ENCODE results near the gene FAM3C. TPM values are rescaled to one million over a fixed set of nuclear protein-coding genes. Genes with fewer than 3 reads are reported as not detected.

FAM3C gene, protein sequence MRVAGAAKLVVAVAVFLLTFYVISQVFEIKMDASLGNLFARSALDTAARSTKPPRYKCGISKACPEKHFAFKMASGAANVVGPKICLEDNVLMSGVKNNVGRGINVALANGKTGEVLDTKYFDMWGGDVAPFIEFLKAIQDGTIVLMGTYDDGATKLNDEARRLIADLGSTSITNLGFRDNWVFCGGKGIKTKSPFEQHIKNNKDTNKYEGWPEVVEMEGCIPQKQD
- 45.9 and 63.0 TPM in 2 replicates for total RNA-seq

DNA sequence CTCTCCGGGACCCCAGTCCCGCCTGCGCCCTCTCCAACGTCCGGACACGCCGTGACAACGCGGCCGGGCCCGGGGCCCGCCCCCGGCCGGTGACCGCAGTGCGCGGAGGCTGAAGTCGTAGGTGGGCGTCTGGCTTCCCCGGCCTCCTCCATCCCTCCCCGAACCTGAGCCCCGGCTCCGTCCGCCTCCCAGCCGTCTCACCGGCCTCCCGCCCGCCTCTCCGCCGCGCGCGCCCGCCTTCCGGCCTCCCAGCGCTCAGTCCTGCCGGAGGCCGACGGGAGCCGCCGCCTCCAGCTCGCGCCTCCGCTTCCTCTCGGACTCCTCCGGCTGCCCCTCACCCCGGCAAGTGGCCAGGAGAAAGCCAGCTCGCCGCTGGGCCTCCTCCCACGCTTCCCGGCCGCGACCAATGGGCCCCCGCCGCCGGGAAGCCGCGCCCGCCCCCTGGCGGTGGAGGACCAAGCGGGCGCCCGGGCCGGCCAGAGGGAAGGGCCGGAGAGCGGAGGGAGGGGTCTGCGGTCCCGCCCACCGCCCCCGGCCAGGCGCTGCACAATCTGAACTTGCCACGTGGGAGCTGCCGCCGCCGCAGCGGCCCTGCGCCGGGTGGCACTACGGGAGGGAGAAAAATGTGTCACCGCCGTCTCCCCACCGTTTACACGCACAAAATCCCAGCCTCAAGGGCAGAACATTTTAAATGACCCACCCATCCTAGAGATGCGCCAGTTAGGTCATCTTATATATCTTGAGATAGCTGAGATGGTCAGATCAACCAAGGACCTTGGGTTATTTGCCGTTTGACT, at the start of gene FAM3C:
FAM3C (minus strand) TSS at position 348 of the 797 bp plus-strand sequence. CDS start 13,339 bp downstream, outside the sequence.

DNA sequence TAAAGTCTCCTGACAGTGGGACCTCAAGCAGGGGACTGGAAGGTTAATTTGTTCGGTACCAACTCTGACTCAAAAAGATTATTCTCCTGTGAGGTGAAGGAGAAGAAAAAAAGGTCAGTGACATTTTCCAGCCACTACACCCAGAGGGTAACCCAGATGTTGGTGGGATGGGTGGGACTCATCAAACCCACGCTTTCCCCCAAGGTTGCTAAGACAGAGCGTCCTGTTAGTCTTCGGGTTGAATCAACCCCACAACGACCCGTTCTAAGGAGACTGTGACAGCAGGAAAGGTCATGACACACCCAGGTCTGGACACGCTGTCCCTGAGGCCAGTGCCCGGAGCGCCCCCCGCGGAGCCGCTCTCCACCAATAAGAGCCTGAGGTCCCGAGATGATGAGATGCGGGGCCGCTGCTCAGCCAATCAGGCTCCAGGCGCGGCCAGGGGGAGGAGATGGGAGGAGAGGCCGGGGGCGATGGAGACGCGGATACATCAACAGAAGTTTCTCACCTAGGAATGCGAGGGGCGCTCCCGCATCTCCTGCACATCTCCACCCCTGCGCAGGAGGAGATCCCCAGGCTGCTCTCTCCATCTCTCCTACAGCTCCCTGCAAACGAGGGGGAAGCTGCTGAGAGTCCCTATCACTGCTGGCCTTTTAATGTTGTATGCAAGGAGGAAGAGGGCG, 67.5 kb downstream of the FAM3C start, which contains the start of gene WNT16:
WNT16 (plus strand) TSS at position 493 of the 683 bp plus-strand sequence. CDS start 293 bp downstream, outside the sequence.

Other genes with a start within 250 kb of the FAM3C start
- gene WNT16, start 67.3 kb downstream of the FAM3C start, total RNA-seq = not detected in 2 replicates

Data from placental epithelial cell (primary cell).